IMR-90 (cell line): Measurements from ENCODE around the gene KDM5B. TPM values are rescaled to one million over a fixed set of nuclear protein-coding genes. Genes with fewer than 3 reads are reported as not detected.

Source experiments
- ATAC-seq: fragments of 200-7000 bp; cut with Tn5 transposase; 2 replicates; pipeline ENCODE4 v1.9.1; 2020; ENCODE audit warnings: low read depth, mild to moderate bottlenecking, moderate library complexity
- BruUV-seq: library from RNA; stranded (reverse); fragments of 400-500 nt; replicated peaks from 2 replicates; lab custom pipeline; 2021; lab: Mats Ljungman, UMichigan
- CTCF ChIA-PET: fragments of 300-600 bp; formaldehyde crosslinking; extraction: SDS; loops from one replicate; lab custom pipeline; 2021; ENCODE audit warnings: antibody characterized with exemption; lab: Yijun Ruan, JAX
- POLR2A ChIA-PET: fragments of 300-600 bp; sonication (Branson Sonifier 250); formaldehyde crosslinking; loops from one replicate; lab custom pipeline; 2022; ENCODE audit warnings: antibody characterized with exemption; ENCODE audit not compliant: unreplicated experiment; lab: Charles Lee
- DNase-seq: peaks from one replicate; pipeline ENCODE4 v3.0.0; 2013
- H2AFZ ChIP-seq: replicated peaks from 2 replicates; pipeline ENCODE3; 2013; ENCODE audit warnings: low read length, mild to moderate bottlenecking; ENCODE audit not compliant: poor library complexity
- H2AK5ac ChIP-seq: 2 replicates; pipeline ENCODE4 v1.6.1; 2013; ENCODE audit warnings: low read depth, low read length, inconsistent platforms
- H2AK9ac ChIP-seq: replicated peaks from 2 replicates; pipeline ENCODE3; 2013; ENCODE audit warnings: mild to moderate bottlenecking, low read depth, low read length, moderate library complexity; ENCODE audit not compliant: poor library complexity
- H2BK120ac ChIP-seq: 2 replicates; pipeline ENCODE4 v1.6.1; 2013; ENCODE audit warnings: low read depth, low read length, inconsistent platforms
- H2BK15ac ChIP-seq: 3 replicates; pipeline ENCODE4 v1.6.1; 2013; ENCODE audit warnings: low read depth, low read length, inconsistent platforms
- H2BK20ac ChIP-seq: 2 replicates; pipeline ENCODE4 v1.6.1; 2013; ENCODE audit warnings: low read depth, mild to moderate bottlenecking, inconsistent platforms, low read length, moderate library complexity
- H2BK5ac ChIP-seq: 2 replicates; pipeline ENCODE4 v1.6.1; 2013; ENCODE audit warnings: mild to moderate bottlenecking, low read depth, low read length, inconsistent platforms; ENCODE audit not compliant: poor library complexity, severe bottlenecking
- H3K14ac ChIP-seq: replicated peaks from 2 replicates; pipeline ENCODE4 v1.6.1; 2013; ENCODE audit warnings: low read depth, low read length, inconsistent platforms
- H3K18ac ChIP-seq: 2 replicates; pipeline ENCODE4 v1.6.1; 2013; ENCODE audit warnings: low read depth, low read length, control low read depth
- H3K23ac ChIP-seq: 2 replicates; pipeline ENCODE4 v1.6.1; 2013; ENCODE audit warnings: low read depth, low read length, inconsistent platforms
- H3K27ac ChIP-seq: 2 replicates; pipeline ENCODE4 v1.5.1; 2013; ENCODE audit warnings: mild to moderate bottlenecking, control low read depth, low read length; ENCODE audit not compliant: insufficient read depth
- H3K27me3 ChIP-seq: 2 replicates; pipeline ENCODE4 v1.6.1; 2013; ENCODE audit warnings: low read length; ENCODE audit not compliant: control insufficient read depth, insufficient read depth
- H3K36me3 ChIP-seq: 2 replicates; pipeline ENCODE4 v1.6.1; 2013; ENCODE audit warnings: low read length, mixed read lengths; ENCODE audit not compliant: control insufficient read depth, insufficient read depth
- H3K4ac ChIP-seq: 2 replicates; pipeline ENCODE4 v1.6.1; 2013; ENCODE audit warnings: low read depth, low read length, inconsistent platforms
- H3K4me1 ChIP-seq: 2 replicates; pipeline ENCODE4 v1.6.1; 2013; ENCODE audit warnings: low read length, mixed read lengths; ENCODE audit not compliant: control insufficient read depth, insufficient read depth
- H3K4me2 ChIP-seq: 2 replicates; pipeline ENCODE4 v1.6.1; 2013; ENCODE audit warnings: low read depth, mild to moderate bottlenecking, control low read depth, low read length, moderate library complexity
- H3K4me3 ChIP-seq: 2 replicates; pipeline ENCODE4 v1.5.1; 2013; ENCODE audit warnings: low read depth, mild to moderate bottlenecking, control low read depth, low read length, moderate library complexity; ENCODE audit not compliant: insufficient read depth
- H3K56ac ChIP-seq: 2 replicates; pipeline ENCODE4 v1.6.1; 2013; ENCODE audit warnings: low read length, inconsistent platforms; ENCODE audit not compliant: insufficient read depth; ENCODE audit errors: extremely low read depth
- H3K79me1 ChIP-seq, 2 experiments: 2 replicates each; pipeline ENCODE4 v1.6.1; 2013; ENCODE audit warnings: low read length in 2 of 2, inconsistent platforms in 1 of 2, low read depth in 1 of 2
- H3K9ac ChIP-seq: 2 replicates; pipeline ENCODE4 v1.6.1; 2013; ENCODE audit warnings: low read depth, low read length, control low read depth
- H3K9me1 ChIP-seq: 2 replicates; pipeline ENCODE4 v1.6.1; 2013; ENCODE audit warnings: low read length, inconsistent platforms; ENCODE audit not compliant: insufficient read depth
- H3K9me3 ChIP-seq: 2 replicates; pipeline ENCODE4 v1.6.1; 2013; ENCODE audit warnings: low read length; ENCODE audit not compliant: control insufficient read depth, insufficient read depth
- H4K20me1 ChIP-seq: 2 replicates; pipeline ENCODE4 v1.6.1; 2013; ENCODE audit warnings: low read length, inconsistent platforms; ENCODE audit not compliant: insufficient read depth
- H4K5ac ChIP-seq: 2 replicates; pipeline ENCODE4 v1.6.1; 2013; ENCODE audit warnings: mild to moderate bottlenecking, low read depth, low read length, control low read depth
- H4K8ac ChIP-seq, 2 experiments: 2 replicates each; pipeline ENCODE4 v1.6.1; 2013; ENCODE audit warnings: low read depth in 2 of 2, low read length in 2 of 2, control low read depth in 1 of 2, inconsistent platforms in 1 of 2
- H4K91ac ChIP-seq: 2 replicates; pipeline ENCODE4 v1.6.1; 2013; ENCODE audit warnings: low read depth, low read length, inconsistent platforms; ENCODE audit not compliant: insufficient read depth
- BHLHE40 ChIP-seq: fragments of 150-350 bp; IDR thresholded peaks from 2 replicates; pipeline ENCODE4 v1.6.1; 2016; ENCODE audit warnings: mild to moderate bottlenecking, low read depth, low read length
- CEBPB ChIP-seq: IDR thresholded peaks from 2 replicates; pipeline ENCODE4 v1.6.1; 2012; ENCODE audit warnings: low read depth, low read length, improper control_type of control experiment
- CHD1 ChIP-seq: IDR thresholded peaks from 2 replicates; pipeline ENCODE4 v1.6.1; 2012; ENCODE audit warnings: low read depth, low read length, improper control_type of control experiment
- FOS ChIP-seq: fragments of 150-350 bp; IDR thresholded peaks from 2 replicates; pipeline ENCODE4 v1.6.1; 2016; ENCODE audit warnings: low read depth, low read length
- MAFK ChIP-seq: IDR thresholded peaks from 2 replicates; pipeline ENCODE4 v1.6.1; 2012; ENCODE audit warnings: low read depth, low read length, improper control_type of control experiment
- MAZ ChIP-seq: IDR thresholded peaks from 2 replicates; pipeline ENCODE4 v1.6.1; 2012; ENCODE audit warnings: low read depth, mild to moderate bottlenecking, low read length, improper control_type of control experiment, moderate library complexity, borderline replicate concordance
- MXI1 ChIP-seq: IDR thresholded peaks from 2 replicates; pipeline ENCODE4 v1.6.1; 2012; ENCODE audit warnings: low read depth, mild to moderate bottlenecking, low read length, moderate library complexity, borderline replicate concordance
- NFE2L2 ChIP-seq: fragments of 150-350 bp; IDR thresholded peaks from 2 replicates; pipeline ENCODE4 v1.6.1; 2016; ENCODE audit warnings: low read depth, mild to moderate bottlenecking, low read length
- POLR2A ChIP-seq: IDR thresholded peaks from 2 replicates; pipeline ENCODE4 v1.6.1; 2012; ENCODE audit warnings: mild to moderate bottlenecking, low read depth, low read length
- RAD21 ChIP-seq: IDR thresholded peaks from 2 replicates; pipeline ENCODE4 v1.6.1; 2012; ENCODE audit warnings: low read length, improper control_type of control experiment
- RCOR1 ChIP-seq: IDR thresholded peaks from 2 replicates; pipeline ENCODE4 v1.6.1; 2012; ENCODE audit warnings: mild to moderate bottlenecking, low read length, improper control_type of control experiment; ENCODE audit not compliant: insufficient replicate concordance
- RFX5 ChIP-seq: IDR thresholded peaks from 2 replicates; pipeline ENCODE4 v1.8.0; 2012; ENCODE audit warnings: low read depth, mild to moderate bottlenecking, low read length, moderate library complexity
- SMC3 ChIP-seq: fragments of 150-350 bp; IDR thresholded peaks from 2 replicates; pipeline ENCODE4 v1.6.1; 2016; ENCODE audit warnings: low read depth, mild to moderate bottlenecking, antibody characterized with exemption, low read length, moderate library complexity
- WGBS, 2 experiments: methylation state at CpG; one replicate each; pipeline versions ENCODE4 v1.1.5 to v1.1.7; 2013; ENCODE audit warnings: missing lambda C conversion rate in 2 of 2; ENCODE audit not compliant: insufficient read length in 1 of 2; ENCODE audit errors: extremely low coverage in 2 of 2; 5-methylcytosine and 5-hydroxymethylcytosine counted together
- dilution Hi-C: fragments of 300-500 bp; cut with HindIII; formaldehyde crosslinking; loops from one replicate; pipeline ENCODE4 v1.14.3; 2018; ENCODE audit warnings: low sequenced_read_pairs; ENCODE audit not compliant: unreplicated experiment
- in situ Hi-C: fragments of 300-500 bp; cut with MboI; formaldehyde crosslinking; loops from 3 replicates; pipeline ENCODE4 v1.14.3; 2019; ENCODE audit warnings: low sequenced_read_pairs, inconsistent platforms, mixed read lengths
- intact Hi-C: fragments of 100-400 bp; cut with micrococcal nuclease; formaldehyde crosslinking; loops from 2 replicates; pipeline ENCODE4 v1.10.0; 2022
- polyA plus RNA-seq, 3 experiments: library from polyadenylated mRNA; depleted of rRNA; stranded (reverse); fragments of >200 nt; gene quantifications; 2 replicates each; pipeline ENCODE4 v1.2.3, GENCODE V29; 2012; ENCODE audit warnings: low replicate concordance in 1 of 3
- total RNA-seq: library from RNA; depleted of rRNA; stranded (reverse); fragments of >200 nt; gene quantifications from 2 replicates; pipeline ENCODE4 v1.2.3, GENCODE V29; 2012
- TF ChIP-seq, protein P1 (sequence below): fragments of 150-350 bp; IDR thresholded peaks from 2 replicates; pipeline ENCODE4 v1.6.1; 2017; ENCODE audit warnings: mild to moderate bottlenecking, antibody characterized with exemption, low read length, low read depth
- TF ChIP-seq, protein P2 (sequence below): conservative IDR thresholded peaks from 2 replicates; pipeline ENCODE4 v1.5.1; 2012; ENCODE audit warnings: mild to moderate bottlenecking, low read depth, low read length, improper control_type of control experiment
- TF ChIP-seq, protein P3 (sequence below): fragments of 150-350 bp; IDR thresholded peaks from 2 replicates; pipeline ENCODE4 v1.6.1; 2016; ENCODE audit warnings: low read depth, mild to moderate bottlenecking, low read length, moderate library complexity, borderline replicate concordance

The KDM5B gene
- total and polyA plus RNA-seq, 2 of the 4 experiments (the other 2 are of a cell fraction), result 28.8 to 82.1 TPM

DNA sequence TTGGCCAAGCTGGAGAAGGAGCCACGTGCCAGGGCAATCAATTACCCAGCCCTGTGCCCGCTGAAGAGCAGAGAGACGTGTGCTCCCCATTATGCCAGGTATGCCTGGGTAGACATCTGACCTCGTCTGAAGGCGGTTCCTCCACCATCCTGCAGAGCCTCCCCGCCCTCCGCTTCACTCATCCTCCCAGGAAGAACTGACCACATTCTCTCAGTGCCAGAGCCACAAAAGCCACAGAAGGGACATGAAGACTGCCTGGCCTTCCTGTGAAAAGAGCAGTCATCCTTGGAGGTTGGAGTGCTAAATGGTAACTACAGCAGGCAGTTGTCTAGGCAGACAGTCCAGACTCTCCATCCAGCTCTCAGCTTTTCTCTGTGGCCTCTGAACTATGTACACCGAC, 109.9 kb downstream of the KDM5B start:
- intact Hi-C loops, result no loop called here
- Histone ChIP-seq H2BK5ac (no peak overlapping the region), H3K14ac (no peak overlapping the region), H3K36me3 (no peaks in the 10 kb centered on the region), H2AK9ac (no peak overlapping the region), H3K4ac (no peak overlapping the region), H4K20me1 (peaks cover 3% of the 10 kb centered on the region; the same call in 1 of the 2 replicates), H2AFZ (no peak overlapping the region), H3K23ac (no peak overlapping the region), H3K27ac (no peak overlapping the region), H2BK120ac (no peak overlapping the region), H3K4me2 (no peak overlapping the region), H3K9me1 (no peaks in the 10 kb centered on the region), H4K5ac (no peak overlapping the region), H4K8ac (no peak overlapping the region), H3K56ac (no peak overlapping the region), H3K9ac (no peak overlapping the region), H3K27me3 (peaks cover 69% of the 10 kb centered on the region), H2BK15ac (no peak overlapping the region), H4K91ac (no peak overlapping the region), H2AK5ac (no peak overlapping the region), H3K79me1 (no peaks in the 10 kb centered on the region), H2BK20ac (no peak overlapping the region), H3K4me1 (no peaks in the 10 kb centered on the region), H3K18ac (no peak overlapping the region), H3K4me3 (no peak overlapping the region), H3K9me3 (no peaks in the 10 kb centered on the region)
- in situ Hi-C loops, result no loop called here
- ChIA-PET CTCF (no interaction called here), POLR2A (no interaction called here)
- no CpG with 5 or more reads among the region's 8 CpGs for WGBS, 2 experiments
- no peak for DNase-seq
- TF ChIP-seq SMC3 (no peak), MAFK (no peak), RFX5 (no peak), CEBPB (no peak), NFE2L2 (no peak), CHD1 (no peak), RCOR1 (no peak), MAZ (no peak), RAD21 (no peak), POLR2A (no peak), BHLHE40 (no peak), MXI1 (no peak), FOS (no peak)
- TF ChIP-seq, protein P1, sequence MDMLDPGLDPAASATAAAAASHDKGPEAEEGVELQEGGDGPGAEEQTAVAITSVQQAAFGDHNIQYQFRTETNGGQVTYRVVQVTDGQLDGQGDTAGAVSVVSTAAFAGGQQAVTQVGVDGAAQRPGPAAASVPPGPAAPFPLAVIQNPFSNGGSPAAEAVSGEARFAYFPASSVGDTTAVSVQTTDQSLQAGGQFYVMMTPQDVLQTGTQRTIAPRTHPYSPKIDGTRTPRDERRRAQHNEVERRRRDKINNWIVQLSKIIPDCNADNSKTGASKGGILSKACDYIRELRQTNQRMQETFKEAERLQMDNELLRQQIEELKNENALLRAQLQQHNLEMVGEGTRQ, result no peak
- TF ChIP-seq, protein P2, sequence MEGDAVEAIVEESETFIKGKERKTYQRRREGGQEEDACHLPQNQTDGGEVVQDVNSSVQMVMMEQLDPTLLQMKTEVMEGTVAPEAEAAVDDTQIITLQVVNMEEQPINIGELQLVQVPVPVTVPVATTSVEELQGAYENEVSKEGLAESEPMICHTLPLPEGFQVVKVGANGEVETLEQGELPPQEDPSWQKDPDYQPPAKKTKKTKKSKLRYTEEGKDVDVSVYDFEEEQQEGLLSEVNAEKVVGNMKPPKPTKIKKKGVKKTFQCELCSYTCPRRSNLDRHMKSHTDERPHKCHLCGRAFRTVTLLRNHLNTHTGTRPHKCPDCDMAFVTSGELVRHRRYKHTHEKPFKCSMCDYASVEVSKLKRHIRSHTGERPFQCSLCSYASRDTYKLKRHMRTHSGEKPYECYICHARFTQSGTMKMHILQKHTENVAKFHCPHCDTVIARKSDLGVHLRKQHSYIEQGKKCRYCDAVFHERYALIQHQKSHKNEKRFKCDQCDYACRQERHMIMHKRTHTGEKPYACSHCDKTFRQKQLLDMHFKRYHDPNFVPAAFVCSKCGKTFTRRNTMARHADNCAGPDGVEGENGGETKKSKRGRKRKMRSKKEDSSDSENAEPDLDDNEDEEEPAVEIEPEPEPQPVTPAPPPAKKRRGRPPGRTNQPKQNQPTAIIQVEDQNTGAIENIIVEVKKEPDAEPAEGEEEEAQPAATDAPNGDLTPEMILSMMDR, result no peak
- TF ChIP-seq, protein P3, sequence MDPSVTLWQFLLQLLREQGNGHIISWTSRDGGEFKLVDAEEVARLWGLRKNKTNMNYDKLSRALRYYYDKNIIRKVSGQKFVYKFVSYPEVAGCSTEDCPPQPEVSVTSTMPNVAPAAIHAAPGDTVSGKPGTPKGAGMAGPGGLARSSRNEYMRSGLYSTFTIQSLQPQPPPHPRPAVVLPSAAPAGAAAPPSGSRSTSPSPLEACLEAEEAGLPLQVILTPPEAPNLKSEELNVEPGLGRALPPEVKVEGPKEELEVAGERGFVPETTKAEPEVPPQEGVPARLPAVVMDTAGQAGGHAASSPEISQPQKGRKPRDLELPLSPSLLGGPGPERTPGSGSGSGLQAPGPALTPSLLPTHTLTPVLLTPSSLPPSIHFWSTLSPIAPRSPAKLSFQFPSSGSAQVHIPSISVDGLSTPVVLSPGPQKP, result no peak
- no peak for ATAC-seq
- BruUV-seq, result no TSS peak
- dilution Hi-C loops, result no loop called here
